HepG2 (cell line): ENCODE measurements around the gene MED13. TPM values are rescaled to one million over a fixed set of nuclear protein-coding genes. Genes with fewer than 3 reads are reported as not detected.

Experiments
- ATAC-seq: fragments of 200-7000 bp; cut with Tn5 transposase; 3 replicates; pipeline ENCODE4 v1.9.1; 2020; ENCODE audit warnings: mild to moderate bottlenecking, moderate library complexity
- BruUV-seq: library from RNA; stranded (reverse); fragments of 400-500 nt; replicated peaks from 2 replicates; lab custom pipeline; 2021; lab: Mats Ljungman, UMichigan
- CTCF ChIA-PET: fragments of 300-600 bp; formaldehyde crosslinking; extraction: SDS; loops from one replicate; lab custom pipeline; 2021; ENCODE audit warnings: low total read pairs, inconsistent platforms, low intra/inter-chr PET ratio; lab: Yijun Ruan, JAX
- POLR2A ChIA-PET: fragments of 350-600 bp; sonication (Branson Sonifier 250); formaldehyde crosslinking; loops from one replicate; lab custom pipeline; 2020; ENCODE audit warnings: antibody characterized with exemption, inconsistent platforms; lab: Yijun Ruan, JAX
- DNase-seq: peaks from one replicate; pipeline ENCODE4 v3.0.0-alpha.2; 2015; ENCODE audit warnings: low spot score
- FAIRE-seq: peaks from 3 replicates; lab custom pipeline; 2011; peaks lifted over from hg19 to GRCh38; lab: Jason Lieb, UNC
- H2AFZ ChIP-seq: one replicate; pipeline ENCODE4 v1.6.1; 2011; ENCODE audit warnings: low read length, inconsistent platforms
- H3K27ac ChIP-seq: fragments of 300-600 bp; 3 replicates; pipeline ENCODE4 v1.8.0; 2011; ENCODE audit warnings: mixed run types, mild to moderate bottlenecking, mixed read lengths, low read length, inconsistent platforms; ENCODE audit not compliant: insufficient read depth; ENCODE audit errors: extremely low read length
- H3K27me3 ChIP-seq, 2 experiments: fragments of 200-600 bp in 1 of 2; 2 replicates in 1 of 2; 3 replicates in 1 of 2; pipeline versions ENCODE4 v1.6.0 to v1.8.0; 2011; ENCODE audit warnings: low read length in 2 of 2, mild to moderate bottlenecking in 2 of 2, moderate library complexity in 2 of 2, inconsistent platforms in 1 of 2; ENCODE audit not compliant: insufficient read depth in 2 of 2, control insufficient read depth in 1 of 2
- H3K36me3 ChIP-seq, 2 experiments: fragments of 200-600 bp in 1 of 2; replicated peaks in 1 of 2; 2 replicates in 1 of 2; 3 replicates in 1 of 2; pipeline versions ENCODE4 v1.5.1 to v1.8.0; 2011; ENCODE audit warnings: low read length in 2 of 2, inconsistent platforms in 1 of 2; ENCODE audit not compliant: insufficient read depth in 2 of 2, control insufficient read depth in 1 of 2
- H3K4me1 ChIP-seq: 2 replicates; pipeline ENCODE4 v1.5.1; 2012; ENCODE audit warnings: low read length, inconsistent platforms; ENCODE audit not compliant: insufficient read depth
- H3K4me2 ChIP-seq: 2 replicates; pipeline ENCODE4 v1.6.0; 2011; ENCODE audit warnings: low read depth, low read length, inconsistent platforms
- H3K4me3 ChIP-seq, 3 experiments: fragments of 200-600 bp in 1 of 3; sonication (generic), shearing (Covaris generic) in 1 of 3; replicated peaks in 1 of 3; 2 replicates each; pipeline ENCODE4 v1.5.1; 2011 to 2016; ENCODE audit warnings: low read length in 3 of 3, inconsistent platforms in 2 of 3, low read depth in 2 of 3, mild to moderate bottlenecking in 2 of 3, control low read depth in 1 of 3, mixed read lengths in 1 of 3; ENCODE audit not compliant: insufficient read depth in 1 of 3
- H3K79me2 ChIP-seq: one replicate; pipeline ENCODE4 v1.6.1; 2011; ENCODE audit warnings: low read length, inconsistent platforms; ENCODE audit not compliant: insufficient read depth
- H3K9ac ChIP-seq: 2 replicates; pipeline ENCODE4 v1.6.0; 2011; ENCODE audit warnings: mild to moderate bottlenecking, low read depth, low read length, inconsistent platforms; ENCODE audit not compliant: insufficient read depth
- H3K9me3 ChIP-seq: 2 replicates; pipeline ENCODE4 v1.5.1; 2012; ENCODE audit warnings: mild to moderate bottlenecking, low read length
- H4K20me1 ChIP-seq: 2 replicates; pipeline ENCODE4 v1.6.0; 2011; ENCODE audit warnings: inconsistent platforms, mild to moderate bottlenecking, low read length, moderate library complexity; ENCODE audit not compliant: insufficient read depth
- ATF3 ChIP-seq: sonication (generic); formaldehyde crosslinking; IDR thresholded peaks from 2 replicates; pipeline ENCODE4 v1.4.0; 2020; ENCODE audit warnings: missing genetic modification reagents
- CEBPB ChIP-seq: IDR thresholded peaks from 2 replicates; pipeline ENCODE4 v1.6.1; 2011; ENCODE audit warnings: low read depth, low read length, improper control_type of control experiment, borderline replicate concordance
- RBM39 ChIP-seq: fragments of 200-400 bp; formaldehyde crosslinking; IDR thresholded peaks from one replicate; pipeline ENCODE4 v1.6.1; 2018; ENCODE audit warnings: antibody characterized with exemption, mild to moderate bottlenecking, low read depth, low read length; ENCODE audit not compliant: poor library complexity, severe bottlenecking
- TBL1XR1 ChIP-seq: fragments of 150-350 bp; IDR thresholded peaks from 2 replicates; pipeline ENCODE4 v1.6.1; 2014; ENCODE audit warnings: borderline replicate concordance, low read length; ENCODE audit not compliant: partially characterized antibody
- TP53 ChIP-seq: sonication (generic); formaldehyde crosslinking; conservative IDR thresholded peaks from 2 replicates; pipeline ENCODE4 v1.4.0; 2020; ENCODE audit warnings: missing genetic modification reagents
- ZFP36L1 ChIP-seq: sonication (generic); formaldehyde crosslinking; IDR thresholded peaks from 2 replicates; pipeline ENCODE4 v1.8.0; 2022; ENCODE audit warnings: mild to moderate bottlenecking, missing genetic modification reagents, moderate library complexity
- ZNF75D ChIP-seq: sonication (generic); formaldehyde crosslinking; IDR thresholded peaks from 2 replicates; pipeline ENCODE4 v1.8.1; 2023; ENCODE audit warnings: missing genetic modification reagents, mild to moderate bottlenecking, borderline replicate concordance
- ZNF766 ChIP-seq: sonication (generic); formaldehyde crosslinking; IDR thresholded peaks from 2 replicates; pipeline ENCODE4 v1.5.0; 2020; ENCODE audit warnings: missing genetic modification reagents, borderline replicate concordance
- ZNF879 ChIP-seq: sonication (generic); formaldehyde crosslinking; IDR thresholded peaks from 2 replicates; pipeline ENCODE4 v1.8.1; 2023; ENCODE audit warnings: missing genetic modification reagents
- WGBS: methylation state at CpG from one replicate; pipeline ENCODE4 v1.1.6; 2017; ENCODE audit warnings: low lambda C conversion rate; 5-methylcytosine and 5-hydroxymethylcytosine counted together
- in situ Hi-C: cut with HindIII; loops from 2 replicates; pipeline ENCODE4 v1.10.0; 2017; ENCODE audit warnings: low pct_unique_long_range_greater_than_20kb; ENCODE audit not compliant: extremely low pct_ligation_motif_present
- intact Hi-C: fragments of 100-400 bp; cut with micrococcal nuclease; formaldehyde crosslinking; loops from one replicate; pipeline ENCODE4 v1.10.0; 2022; ENCODE audit not compliant: unreplicated experiment
- polyA plus RNA-seq, 8 experiments: library from polyadenylated mRNA; depleted of rRNA in 3 of 8; stranded (reverse) in 7 of 8; unstranded in 1 of 8; fragments of >200 nt; fragmentation: Illumina TruSeq in 4 of 8; extraction: Trizol in 4 of 8; gene quantifications; 2 replicates each; pipeline versions ENCODE4 v1.2.1 to v1.2.3, GENCODE V29; 2011 to 2016; ENCODE audit warnings: low read depth in 4 of 8, missing spikeins in 1 of 8, mixed read lengths in 1 of 8; ENCODE audit not compliant: insufficient read depth in 1 of 8
- total RNA-seq, 5 experiments: library from RNA; depleted of rRNA; stranded (reverse); fragments of >200 nt; fragmentation: Illumina TruSeq; extraction: Trizol; gene quantifications; 2 replicates each; pipeline ENCODE4 v1.2.3, GENCODE V29; 2016; ENCODE audit warnings: low read depth in 1 of 5
- TF ChIP-seq, protein P1 (sequence below): sonication (generic); formaldehyde crosslinking; IDR thresholded peaks from 2 replicates; pipeline ENCODE4 v1.4.0; 2020; ENCODE audit warnings: low read depth, mild to moderate bottlenecking, missing genetic modification reagents
- TF ChIP-seq, protein P2 (sequence below): sonication (generic); formaldehyde crosslinking; IDR thresholded peaks from 2 replicates; pipeline ENCODE4 v1.8.0; 2022; ENCODE audit warnings: mild to moderate bottlenecking, missing genetic modification reagents, borderline replicate concordance
- TF ChIP-seq, protein P3 (sequence below): sonication (generic); formaldehyde crosslinking; IDR thresholded peaks from 2 replicates; pipeline ENCODE4 v1.4.0; 2020; ENCODE audit warnings: missing genetic modification reagents, borderline replicate concordance

The MED13 gene
- total and polyA plus RNA-seq, 2 of the 13 experiments (the other 11 are each of a cell fraction or from before 2014, with no cell fraction given) = 27.4 to 69.1 TPM

GRCh38 chr17:62098623-62099231 is 33.6 kb upstream of the MED13 start:
- no TSS peak for BruUV-seq
- H3K4me3 ChIP-seq = no peak overlapping the region
- ChIA-PET CTCF (no interaction called here), POLR2A (interaction anchor here (2.7 kb wide), 1 partner anchor 13 kb away, joined by 7 read pairs; no protein-coding TSS in a partner anchor)
- no peak overlapping the region for H3K4me2 ChIP-seq
- no peaks in the 10 kb centered on the region for H4K20me1 ChIP-seq
- no peak for DNase-seq
- H3K9me3 ChIP-seq = no peaks in the 10 kb centered on the region
- WGBS = 81% methylated on average over 4 of the region's 4 CpGs
- no peaks in the 10 kb centered on the region; a peak in 1 of 5 replicates for H3K27me3 ChIP-seq
- H2AFZ ChIP-seq = no peak overlapping the region
- no peak overlapping the region for H3K27ac ChIP-seq
- peaks cover 57% of the 10 kb centered on the region for H3K4me1 ChIP-seq
- FAIRE-seq = no peak
- H3K36me3 ChIP-seq = no peaks in the 10 kb centered on the region
- no peaks in the 10 kb centered on the region for H3K79me2 ChIP-seq
- in situ Hi-C loops (no loop called here), intact Hi-C loops (no loop called here)
- no peak for ATAC-seq
- no peak overlapping the region for H3K9ac ChIP-seq
- TF ChIP-seq RBM39 = no peak
- no peak for TF ChIP-seq TBL1XR1

- in situ Hi-C loops = no loop called here
- no peak overlapping the region for H3K27ac ChIP-seq
- H3K4me1 ChIP-seq = peaks cover 61% of the 10 kb centered on the region
- POLR2A ChIA-PET = no interaction called here
- H3K4me3 ChIP-seq = no peak overlapping the region
- ATAC-seq = no peak
- H3K36me3 ChIP-seq = no peaks in the 10 kb centered on the region
- CTCF ChIA-PET = no interaction called here
- FAIRE-seq = no peak
- DNase-seq = no peak
- BruUV-seq = no TSS peak
- H3K79me2 ChIP-seq = no peaks in the 10 kb centered on the region
- H3K27me3 ChIP-seq = no peaks in the 10 kb centered on the region; a peak in 1 of 5 replicates
- no peaks in the 10 kb centered on the region for H4K20me1 ChIP-seq
- H3K4me2 ChIP-seq = no peak overlapping the region
- 72% methylated on average over 3 of the region's 3 CpGs for WGBS
- intact Hi-C loops = no loop called here
- no peak overlapping the region for H2AFZ ChIP-seq
- no peak overlapping the region for H3K9ac ChIP-seq
- H3K9me3 ChIP-seq = no peaks in the 10 kb centered on the region
- TF ChIP-seq ATF3 (CRISPR knock-in tag) (no peak), ZNF879 (CRISPR knock-in tag) (no peak), TP53 (CRISPR knock-in tag) (no peak), ZNF766 (CRISPR knock-in tag) (no peak), ZFP36L1 (CRISPR knock-in tag) (no peak), ZNF75D (no peak), CEBPB (no peak)
- TF ChIP-seq, protein P1, sequence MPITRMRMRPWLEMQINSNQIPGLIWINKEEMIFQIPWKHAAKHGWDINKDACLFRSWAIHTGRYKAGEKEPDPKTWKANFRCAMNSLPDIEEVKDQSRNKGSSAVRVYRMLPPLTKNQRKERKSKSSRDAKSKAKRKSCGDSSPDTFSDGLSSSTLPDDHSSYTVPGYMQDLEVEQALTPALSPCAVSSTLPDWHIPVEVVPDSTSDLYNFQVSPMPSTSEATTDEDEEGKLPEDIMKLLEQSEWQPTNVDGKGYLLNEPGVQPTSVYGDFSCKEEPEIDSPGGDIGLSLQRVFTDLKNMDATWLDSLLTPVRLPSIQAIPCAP (CRISPR knock-in tag) = no peak
- TF ChIP-seq, protein P2, sequence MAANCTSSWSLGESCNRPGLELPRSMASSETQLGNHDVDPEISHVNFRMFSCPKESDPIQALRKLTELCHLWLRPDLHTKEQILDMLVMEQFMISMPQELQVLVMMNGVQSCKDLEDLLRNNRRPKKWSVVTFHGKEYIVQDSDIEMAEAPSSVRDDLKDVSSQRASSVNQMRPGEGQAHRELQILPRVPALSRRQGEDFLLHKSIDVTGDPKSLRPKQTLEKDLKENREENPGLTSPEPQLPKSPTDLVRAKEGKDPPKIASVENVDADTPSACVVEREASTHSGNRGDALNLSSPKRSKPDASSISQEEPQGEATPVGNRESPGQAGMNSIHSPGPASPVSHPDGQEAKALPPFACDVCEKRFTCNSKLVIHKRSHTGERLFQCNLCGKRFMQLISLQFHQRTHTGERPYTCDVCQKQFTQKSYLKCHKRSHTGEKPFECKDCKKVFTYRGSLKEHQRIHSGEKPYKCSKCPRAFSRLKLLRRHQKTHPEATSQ (CRISPR knock-in tag) = no peak
- TF ChIP-seq, protein P3, sequence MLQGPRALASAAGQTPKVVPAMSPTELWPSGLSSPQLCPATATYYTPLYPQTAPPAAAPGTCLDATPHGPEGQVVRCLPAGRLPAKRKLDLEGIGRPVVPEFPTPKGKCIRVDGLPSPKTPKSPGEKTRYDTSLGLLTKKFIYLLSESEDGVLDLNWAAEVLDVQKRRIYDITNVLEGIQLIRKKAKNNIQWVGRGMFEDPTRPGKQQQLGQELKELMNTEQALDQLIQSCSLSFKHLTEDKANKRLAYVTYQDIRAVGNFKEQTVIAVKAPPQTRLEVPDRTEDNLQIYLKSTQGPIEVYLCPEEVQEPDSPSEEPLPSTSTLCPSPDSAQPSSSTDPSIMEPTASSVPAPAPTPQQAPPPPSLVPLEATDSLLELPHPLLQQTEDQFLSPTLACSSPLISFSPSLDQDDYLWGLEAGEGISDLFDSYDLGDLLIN (CRISPR knock-in tag) = no peak
Observed at GRCh38 chr17:62096401-62096670, 31.3 kb upstream of the MED13 start.
